HG03097 (cell line): Measurements from ENCODE around the gene ARHGAP35.
"Not testable (repeated sequence)": the region's sequence is repeated elsewhere in the genome, so short reads cannot be mapped to it uniquely, and the experiment has no call there.

Experiments used
- ATAC-seq: cut with Tn5 transposase; IDR thresholded peaks from one replicate; pipeline ENCODE4 v1.9.1; 2021; ENCODE audit not compliant: unreplicated experiment, low FRiP score

Gene ARHGAP35

DNA sequence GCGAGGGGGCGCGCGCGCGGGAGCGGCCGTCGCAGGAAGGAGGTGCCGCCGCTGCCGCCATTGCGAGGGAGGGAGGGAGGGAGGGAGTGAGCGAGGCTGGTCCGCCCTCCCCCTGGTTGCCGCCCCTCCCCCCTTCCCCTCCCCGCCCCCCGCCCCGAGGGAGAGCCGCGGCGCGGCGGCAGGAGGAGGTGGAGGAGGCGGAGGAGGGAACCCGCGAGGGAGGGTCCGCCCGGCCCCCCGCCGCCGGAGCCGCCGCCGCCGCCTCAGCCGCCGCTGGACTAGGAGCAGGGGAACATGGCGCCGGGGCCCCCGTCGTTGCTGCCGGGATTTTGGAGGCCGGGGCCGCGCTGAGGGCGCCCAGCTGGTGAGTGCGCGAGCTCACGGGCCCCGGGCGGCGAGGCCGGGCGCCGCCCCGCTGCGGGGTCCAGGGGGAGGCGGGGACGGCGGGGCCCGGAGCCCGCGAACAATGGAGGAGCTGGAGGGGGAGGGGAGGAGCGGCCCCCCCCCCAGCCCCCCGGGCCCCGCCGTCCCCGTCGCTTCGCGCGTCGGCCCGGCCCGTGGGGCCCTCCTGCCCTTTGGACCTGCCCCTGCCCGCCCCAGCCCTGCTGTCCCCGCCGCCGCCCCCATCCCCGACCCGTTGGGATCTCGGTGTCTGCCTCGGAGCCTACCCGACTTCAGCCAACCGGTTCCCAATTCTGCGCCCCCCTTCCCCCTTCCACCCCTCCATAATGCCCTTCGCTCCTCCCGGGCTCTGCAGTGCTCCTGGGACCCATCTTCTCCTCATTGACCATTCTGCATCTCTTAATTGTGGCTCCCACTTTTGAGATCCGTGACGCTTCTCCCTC is at the start of gene ARHGAP35:
Gene ARHGAP35 (plus strand): TSS at position 152 of the 845 bp plus-strand sequence. CDS start 57,679 bp downstream, outside the sequence.
- peak; percentile 8 for ATAC-seq

DNA sequence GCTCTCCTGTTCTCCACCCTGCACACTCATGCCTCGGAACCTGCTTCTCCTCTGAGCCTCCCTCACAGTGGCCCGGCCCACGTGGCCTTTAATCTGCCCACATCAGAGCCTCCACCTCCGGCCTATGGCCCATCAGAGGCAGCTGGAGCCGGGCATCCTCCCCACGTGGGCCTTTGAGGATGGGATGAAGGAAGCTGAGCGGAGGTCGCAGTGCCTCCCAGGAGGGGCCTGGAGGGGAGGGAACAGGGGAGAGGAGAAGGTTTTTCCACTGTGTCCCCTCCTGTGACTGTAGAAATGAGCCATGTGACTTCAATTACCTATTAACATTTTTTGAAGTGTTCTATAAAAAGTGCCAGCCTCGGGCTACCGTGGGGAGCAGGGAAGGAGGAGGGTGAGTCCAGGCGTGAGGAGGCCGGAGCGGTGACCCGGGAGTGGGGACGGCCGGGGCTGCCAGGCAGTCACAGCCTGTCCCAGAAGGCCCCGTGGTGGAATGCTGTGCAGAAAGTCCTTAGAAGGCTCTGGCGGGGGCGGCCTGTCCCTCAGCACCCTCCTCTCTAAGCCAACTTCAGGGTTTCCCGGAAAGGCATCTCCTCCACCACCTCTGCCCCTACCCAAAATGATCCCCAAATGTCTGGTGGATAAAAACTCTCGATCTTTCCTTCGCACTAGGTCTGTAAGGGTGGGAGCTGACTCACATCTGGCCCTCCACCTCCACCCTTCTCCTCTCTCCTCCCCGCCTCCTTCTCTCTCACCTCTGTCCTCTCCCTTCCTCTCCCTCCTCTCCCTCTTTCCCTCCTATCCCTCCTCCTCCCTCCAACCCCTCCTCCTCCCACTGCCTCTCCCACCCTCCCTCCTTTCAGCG is 47.6 kb upstream of the ARHGAP35 start:
- ATAC-seq, result no peak

DNA sequence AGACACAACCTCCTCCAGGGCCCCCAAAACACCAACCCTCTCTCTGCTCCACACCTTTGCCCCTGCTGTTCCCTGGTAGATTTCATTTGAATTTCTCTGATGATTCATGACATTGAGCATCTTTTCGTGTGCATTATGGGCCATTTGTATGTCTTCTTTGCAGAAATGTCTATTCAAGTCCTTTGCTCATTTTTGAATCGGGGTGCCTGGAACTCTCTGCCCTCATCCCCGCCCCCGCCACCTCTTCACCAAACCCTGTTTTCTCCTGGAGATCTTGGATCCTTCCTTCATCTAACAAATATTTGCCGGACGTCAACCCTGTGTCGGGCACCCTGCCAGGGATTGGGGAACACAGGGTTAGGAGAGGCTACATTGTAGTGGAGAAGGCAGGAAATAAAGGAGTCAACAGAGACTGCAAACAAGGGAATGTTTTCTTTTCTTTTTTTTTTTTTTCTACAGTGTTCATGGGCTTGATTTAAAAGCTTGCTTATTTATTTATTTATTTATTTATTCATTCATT is 46.9 kb upstream of the ARHGAP35 start:
- ATAC-seq, result no peak

DNA sequence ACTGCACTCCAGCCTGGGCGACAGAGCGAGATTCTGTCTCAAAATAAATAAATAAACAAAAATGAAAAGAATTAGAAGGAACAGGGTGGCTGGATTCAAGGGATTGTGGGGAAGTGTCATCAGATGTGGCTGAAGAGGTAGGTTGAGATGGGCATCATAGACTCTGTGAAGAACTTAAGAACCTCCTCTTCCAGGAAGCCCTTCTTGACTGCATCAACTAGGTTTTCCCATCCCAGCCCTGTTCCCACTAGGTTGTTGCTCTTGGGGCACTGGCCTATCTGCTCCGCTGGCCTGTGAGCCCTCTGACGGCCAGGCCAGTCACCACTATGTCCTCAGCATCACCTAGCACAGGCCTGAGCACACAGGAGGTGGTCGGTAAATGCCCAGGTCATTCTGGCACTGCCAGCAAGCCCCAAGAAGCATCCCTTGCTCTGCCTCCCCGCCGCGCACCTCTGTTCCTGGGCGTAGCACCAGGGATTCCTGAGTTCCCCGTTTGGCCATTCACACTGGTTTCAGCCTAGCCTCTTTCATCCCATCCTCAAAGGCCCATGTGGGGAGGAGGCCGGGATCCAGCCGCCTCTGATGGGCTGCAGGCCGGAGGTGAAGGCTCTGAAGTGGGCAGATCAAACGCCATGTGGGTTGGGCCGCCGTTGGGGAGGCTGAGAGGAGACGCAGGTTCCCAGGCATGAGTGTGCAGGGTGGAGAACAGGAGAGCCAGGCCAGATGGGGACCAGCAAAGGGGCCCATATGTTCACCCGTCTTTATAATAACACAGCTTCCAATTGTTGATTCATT is 44.8 kb upstream of the ARHGAP35 start:
- ATAC-seq, result no peak

DNA sequence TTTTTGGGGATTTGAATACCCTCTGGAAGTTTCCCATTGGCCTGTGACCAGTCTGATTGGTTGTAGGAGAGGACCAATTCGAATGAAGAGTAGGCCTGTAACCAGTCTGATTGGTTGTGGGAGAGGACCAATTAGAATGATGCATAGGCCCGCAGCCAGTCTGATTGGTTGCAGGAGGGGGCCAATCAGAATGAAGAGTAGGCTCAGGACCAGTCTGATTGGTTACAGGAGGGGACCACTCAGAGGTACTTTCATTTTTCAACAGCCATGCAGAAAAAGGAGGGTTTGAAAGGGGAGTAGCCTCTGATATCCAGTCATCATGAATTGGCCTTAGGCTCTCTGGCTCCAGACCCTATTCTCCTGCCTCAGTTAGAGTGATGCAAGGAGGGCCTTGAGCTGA is 42.0 kb upstream of the ARHGAP35 start:
- ATAC-seq, result no peak

DNA sequence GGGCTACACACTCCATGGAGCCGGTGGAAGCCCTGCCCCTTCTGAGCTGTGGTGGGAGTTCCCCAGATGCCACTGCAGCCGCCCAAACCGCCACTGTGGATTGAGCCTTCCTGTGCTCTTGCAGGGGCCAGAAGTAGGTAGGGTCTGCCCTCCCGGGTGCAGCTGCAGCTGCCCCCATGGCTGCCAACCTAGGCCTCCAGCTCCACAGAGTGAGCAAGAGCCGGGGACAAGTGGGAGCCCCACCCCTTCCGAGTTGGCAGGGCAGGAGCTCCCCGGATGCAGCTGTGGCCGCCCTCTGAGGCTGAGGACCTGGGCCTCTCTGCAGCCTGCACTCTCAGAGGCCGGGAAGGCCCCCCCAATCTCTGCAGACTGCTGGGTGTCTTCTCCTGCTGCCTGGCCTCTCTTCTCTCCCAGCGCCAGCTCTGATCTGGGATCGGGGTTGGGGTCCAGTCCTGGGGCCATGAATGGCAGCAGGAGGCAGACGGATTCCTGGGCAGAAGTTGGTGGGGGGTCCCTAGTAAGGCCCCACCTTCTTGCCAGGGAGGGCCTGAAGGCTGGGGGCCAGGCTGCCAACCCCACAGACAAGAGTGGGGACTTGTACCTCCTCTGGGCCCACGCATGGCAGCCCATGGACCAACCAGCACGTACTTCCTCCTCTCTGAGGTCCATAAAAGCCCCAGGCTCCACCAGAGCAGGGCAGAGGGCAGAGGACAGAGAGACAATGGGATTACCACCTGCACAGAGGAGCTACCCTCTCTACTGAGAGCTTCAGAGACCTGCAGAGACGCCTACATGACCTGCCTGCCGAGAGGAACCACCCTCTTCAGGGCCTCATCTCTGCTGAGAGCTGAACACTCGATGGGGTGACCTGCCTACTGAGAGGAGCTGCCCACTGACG is 39.0 kb upstream of the ARHGAP35 start:
- no peak for ATAC-seq

DNA sequence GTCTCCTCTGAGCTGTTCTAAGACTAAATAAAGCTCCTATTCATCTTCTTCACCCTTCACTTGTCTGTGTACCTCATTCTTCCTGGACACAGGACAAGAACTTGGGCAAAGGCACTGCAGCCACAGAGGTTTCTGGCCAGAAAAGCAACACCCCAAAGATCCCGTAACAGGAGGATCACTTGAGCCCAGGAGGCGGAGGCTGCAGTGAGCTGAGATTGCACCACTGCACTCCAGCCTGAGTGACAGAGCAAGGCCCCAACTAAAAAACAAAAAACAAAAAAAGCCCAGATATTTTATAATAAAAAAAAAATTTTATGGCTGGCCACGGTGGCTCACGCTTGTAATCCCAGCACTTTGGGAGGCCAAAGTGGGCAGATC is 38.4 kb upstream of the ARHGAP35 start:
- not testable (repeated sequence) for ATAC-seq

DNA sequence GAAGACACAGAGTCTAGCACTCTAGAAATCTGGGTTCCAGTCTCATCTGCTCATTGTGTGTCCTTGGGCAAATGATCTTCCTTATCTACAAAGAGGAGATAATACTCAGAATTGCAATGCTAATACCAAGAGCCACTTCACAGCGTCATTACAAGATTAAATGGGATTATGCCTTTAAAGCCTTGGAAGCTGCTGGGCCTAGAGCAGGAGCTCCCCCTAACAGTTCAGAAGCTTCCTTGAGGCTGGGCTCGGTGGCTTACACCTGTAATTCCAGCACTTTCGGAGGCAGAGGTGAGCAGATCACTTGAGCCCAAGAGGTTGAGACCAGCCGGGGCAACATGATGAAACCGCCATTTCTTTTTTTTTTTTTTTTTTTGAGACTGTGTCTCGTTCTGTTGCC is 37.7 kb upstream of the ARHGAP35 start:
- ATAC-seq, result no peak

DNA sequence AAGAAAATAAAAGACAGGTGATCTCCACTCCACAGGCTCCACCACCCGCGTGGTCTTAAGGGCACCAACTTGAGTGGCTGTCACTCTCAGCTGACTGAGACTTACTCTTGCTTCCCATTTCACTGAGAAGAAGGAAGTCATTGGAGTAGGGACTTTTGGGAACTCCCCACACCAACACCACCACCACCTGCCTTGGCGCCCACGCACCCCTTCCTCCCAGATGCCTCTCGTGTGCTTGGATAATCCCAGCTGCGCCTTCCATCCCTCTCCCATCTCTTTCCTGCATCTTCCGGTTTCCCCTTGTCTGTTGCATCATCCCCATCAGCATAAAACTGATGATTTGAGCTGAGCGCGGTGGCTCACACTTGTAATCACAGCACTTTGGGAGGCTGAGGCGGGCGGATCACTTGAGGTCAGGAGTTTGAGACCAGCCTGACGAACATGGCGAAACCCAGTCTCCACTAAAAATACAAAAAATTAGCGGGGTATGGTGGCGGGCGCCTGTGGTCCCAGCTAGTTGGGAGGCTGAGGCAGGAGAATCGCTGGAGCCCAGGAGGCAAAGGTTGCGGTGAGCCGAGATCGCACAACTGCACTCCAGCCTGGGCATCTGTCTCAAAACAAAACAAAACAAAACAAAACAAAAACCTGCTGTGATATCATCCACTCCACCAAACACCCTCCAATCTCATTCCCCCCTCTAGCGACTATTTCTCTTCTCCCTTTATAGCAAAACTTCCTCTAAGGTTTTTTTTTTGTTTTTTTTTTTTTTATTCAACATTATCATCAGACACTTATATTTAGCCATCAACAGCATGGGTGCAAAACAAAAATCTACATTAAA is 35.7 kb upstream of the ARHGAP35 start:
- ATAC-seq, result no peak

DNA sequence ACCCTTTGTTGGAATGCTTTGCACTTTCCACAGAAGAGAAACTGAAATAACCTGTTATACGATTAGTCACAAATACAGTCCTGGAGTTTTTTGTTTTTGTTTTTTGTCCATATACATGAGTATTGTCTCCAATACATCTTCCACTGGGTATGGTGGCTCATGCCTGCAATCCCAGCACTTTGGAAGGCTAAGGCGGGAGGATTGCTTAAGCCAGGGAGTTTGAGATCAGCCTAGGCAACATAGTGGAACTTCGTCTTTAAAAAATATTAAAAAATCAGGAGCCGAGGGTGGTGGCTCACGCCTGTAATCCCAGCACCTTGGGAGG is 35.1 kb upstream of the ARHGAP35 start:
- no peak for ATAC-seq

DNA sequence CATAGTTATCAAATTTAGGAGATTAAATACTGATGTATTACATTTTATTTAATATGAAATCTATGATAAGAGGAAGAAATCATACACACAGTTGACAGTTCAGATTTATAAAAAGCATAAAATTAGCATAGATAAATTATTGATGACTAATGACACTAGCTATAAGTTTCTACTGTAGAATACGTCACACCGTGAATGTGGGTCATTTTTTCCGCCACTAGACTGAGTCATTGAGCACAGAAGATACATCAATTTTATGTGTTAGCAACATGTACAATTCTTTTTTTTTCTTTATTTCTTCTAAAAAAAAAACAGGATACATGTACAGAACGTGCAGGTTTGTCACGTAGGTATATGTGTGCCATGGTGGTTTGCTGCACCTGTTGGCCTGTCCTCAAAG is 32.3 kb upstream of the ARHGAP35 start:
- ATAC-seq, result no peak

DNA sequence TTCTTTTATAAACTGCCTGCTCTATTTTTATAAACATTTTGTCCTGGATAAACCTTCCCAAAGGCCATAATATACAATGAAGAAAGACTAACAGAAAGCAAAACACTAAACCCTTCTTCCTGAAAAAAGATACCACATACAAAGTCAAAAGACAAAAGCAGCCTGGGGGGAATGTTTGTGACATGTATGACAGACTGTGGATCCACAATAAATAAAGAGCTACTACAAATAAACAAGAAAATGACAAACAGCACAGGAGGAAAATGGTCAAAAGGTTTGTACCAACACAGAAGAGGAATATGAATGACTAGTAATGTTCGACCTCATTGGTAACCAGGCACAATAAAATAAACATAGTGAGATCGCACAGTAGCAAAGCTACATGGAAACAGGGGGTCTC is 29.9 kb upstream of the ARHGAP35 start:
- no peak for ATAC-seq

DNA sequence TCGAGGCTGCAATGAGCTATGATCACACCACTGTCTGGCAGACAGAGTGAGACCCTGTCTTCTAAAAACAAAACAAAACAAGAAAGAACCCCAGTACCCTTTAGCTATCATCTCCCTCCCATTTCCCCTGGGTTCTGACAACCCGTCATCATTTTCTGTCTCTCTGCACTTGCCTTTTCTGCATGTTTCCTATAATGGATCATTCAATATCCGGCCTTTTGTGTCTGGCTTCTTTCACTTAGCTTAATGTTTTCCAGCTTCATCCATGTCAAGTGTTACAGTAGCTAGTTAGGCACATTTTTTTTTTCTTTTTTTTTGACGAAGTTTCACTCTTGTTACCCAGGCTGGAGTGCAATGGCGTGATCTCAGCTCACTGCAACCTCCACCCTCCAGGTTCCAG is 26.7 kb upstream of the ARHGAP35 start:
- no peak for ATAC-seq

DNA sequence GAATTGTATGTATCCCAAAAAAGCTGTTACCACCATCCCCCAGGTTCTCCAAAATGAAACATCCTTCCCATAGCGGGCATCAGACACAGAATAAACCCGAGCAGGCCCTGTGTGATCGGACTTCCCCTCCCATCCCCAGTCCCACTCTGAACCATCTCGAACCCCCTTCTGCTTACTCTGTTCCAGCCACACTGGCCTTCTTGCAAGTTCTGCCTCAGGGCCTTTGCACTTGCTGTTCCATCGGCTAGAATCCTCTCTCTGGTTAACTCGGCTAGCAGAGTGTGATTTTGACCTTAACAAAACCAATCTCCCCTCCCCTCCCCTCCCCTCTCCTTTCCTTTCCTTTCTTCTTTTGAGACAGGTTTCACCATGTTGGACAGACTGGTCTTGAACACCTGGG is 25.8 kb upstream of the ARHGAP35 start:
- no peak for ATAC-seq

DNA sequence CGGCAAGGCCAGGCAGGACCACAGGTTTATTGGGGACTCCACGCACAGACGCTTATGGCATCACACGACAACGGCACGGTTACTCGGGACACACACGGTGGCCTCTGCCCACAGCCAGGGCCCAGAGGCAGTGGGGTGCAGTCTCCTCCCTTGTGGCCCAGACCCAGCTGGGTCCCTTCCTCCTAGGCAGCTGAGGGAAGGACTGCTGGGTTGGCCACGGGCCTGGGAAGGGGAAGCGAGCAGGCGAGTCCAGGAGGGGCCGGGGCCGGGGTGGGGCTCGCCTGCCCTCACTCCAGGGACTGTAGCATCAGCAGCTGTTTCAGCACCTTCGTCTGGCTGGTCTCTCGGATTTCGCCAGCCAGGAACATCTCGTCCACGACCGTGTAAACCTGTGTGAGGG is 22.6 kb upstream of the ARHGAP35 start:
- no peak for ATAC-seq

DNA sequence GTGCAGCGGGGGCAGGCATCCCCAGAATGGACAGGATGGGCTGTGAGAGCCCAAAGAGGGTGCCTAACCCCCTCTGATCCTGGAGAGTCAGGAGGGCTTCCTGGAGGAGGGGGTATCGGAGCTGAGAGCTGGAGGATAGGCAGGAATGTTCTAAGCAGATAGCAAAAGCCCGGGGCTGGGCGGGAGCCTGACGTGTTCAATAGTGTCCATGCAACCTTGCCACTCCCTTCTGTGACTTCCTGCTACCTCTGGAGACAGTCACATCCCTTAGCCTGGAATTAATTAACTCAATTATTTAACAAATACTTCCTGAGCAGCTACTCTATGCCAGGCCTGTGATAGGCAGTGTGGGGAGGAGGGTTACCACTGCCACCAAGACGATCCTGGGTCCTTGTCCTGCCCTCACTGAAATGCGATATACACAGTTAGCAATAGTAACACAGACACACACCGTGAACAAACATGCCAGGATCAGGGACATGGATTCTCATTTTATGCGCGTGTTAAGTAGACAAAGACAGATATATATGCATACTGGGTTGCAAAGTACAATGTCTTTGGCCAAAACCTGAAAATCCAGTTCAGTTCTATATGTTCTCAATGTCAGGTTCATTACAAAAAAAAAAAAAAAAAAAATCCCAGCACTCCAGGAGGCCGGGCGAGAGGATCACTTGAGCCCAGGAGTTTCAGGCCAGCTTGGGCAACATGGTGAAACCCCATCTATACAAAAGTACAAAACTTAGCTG is 20.9 kb upstream of the ARHGAP35 start:
- ATAC-seq, result no peak

DNA sequence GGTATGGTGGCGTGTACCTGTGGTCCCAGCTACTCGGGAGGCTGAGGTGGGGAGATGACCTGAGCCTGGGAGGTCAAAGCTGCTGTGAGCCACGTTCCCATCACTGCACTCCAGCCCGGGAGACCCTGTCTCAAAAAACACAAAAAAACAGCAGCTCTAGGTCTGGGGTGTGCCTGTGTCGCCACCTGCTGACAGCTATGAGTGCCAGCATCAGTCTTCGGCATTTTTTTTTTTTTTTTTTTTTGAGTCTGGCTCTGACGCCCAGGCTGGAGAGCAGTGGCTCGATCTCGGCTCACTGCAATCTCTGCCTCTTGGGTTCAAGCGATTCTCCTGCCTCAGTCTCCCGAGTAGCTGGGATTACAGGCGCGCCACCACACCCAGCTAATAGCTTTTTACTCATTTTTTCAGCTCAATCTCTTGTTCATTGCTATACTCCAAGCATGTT is 20.3 kb upstream of the ARHGAP35 start:
- no peak for ATAC-seq

DNA sequence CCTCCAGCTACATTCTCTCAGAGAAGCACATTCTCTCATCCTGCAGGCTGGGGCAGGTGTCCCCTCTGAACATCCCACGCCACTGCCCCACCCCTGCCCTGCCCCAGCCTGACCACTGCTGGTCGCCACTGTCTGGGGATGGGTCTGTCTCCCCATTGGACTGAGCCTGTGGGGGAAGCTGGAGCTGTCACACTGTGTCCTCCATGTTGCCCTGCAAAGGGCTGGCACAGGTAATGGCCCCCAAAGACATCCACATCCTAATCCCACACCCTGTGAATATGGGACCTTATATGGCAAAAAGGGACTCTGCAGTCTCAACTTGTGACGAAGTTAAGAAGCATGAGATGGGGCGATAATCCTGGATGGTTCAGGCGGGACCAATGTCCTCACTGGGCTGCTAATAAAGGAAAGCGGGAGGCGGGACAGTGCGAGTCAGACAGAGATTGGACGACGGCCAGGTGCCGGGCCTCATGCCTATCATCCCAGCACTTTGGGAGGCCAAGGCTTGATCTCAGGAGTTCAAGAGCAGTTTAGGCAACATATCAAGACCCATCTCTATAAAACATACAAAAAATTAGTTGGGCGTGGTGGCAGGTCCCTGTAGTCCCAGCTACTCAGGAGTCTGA is 19.2 kb upstream of the ARHGAP35 start:
- no peak for ATAC-seq
